Hepatocyte (in vitro differentiated cells): ENCODE data around the gene CUBN. TPM values are rescaled to one million over a fixed set of nuclear protein-coding genes. Genes with fewer than 3 reads are reported as not detected.

Experiments used
- DNase-seq: peaks from one replicate; pipeline ENCODE4 v3.0.0-alpha.2; 2016; ENCODE audit warnings: low spot score
- H2AFZ ChIP-seq: fragments of 200-600 bp; sonication (generic); 2 replicates; pipeline ENCODE4 v1.6.0; 2016; ENCODE audit warnings: antibody characterized with exemption, mild to moderate bottlenecking
- H3K27ac ChIP-seq: fragments of 200-600 bp; sonication (generic); 2 replicates; pipeline ENCODE4 v1.5.1; 2016; ENCODE audit warnings: mild to moderate bottlenecking
- H3K27me3 ChIP-seq: fragments of 200-600 bp; sonication (generic); 2 replicates; pipeline ENCODE4 v1.6.1; 2016
- H3K36me3 ChIP-seq: fragments of 200-600 bp; sonication (generic); replicated peaks from 2 replicates; pipeline ENCODE4 v1.5.1; 2016; ENCODE audit warnings: low read depth; ENCODE audit not compliant: insufficient read depth
- H3K4me1 ChIP-seq: fragments of 200-600 bp; sonication (generic); 2 replicates; pipeline ENCODE4 v1.5.1; 2016; ENCODE audit warnings: mild to moderate bottlenecking, moderate library complexity; ENCODE audit not compliant: insufficient read depth
- H3K4me2 ChIP-seq: fragments of 200-600 bp; sonication (generic); 2 replicates; pipeline ENCODE4 v1.6.0; 2016
- H3K4me3 ChIP-seq: fragments of 200-600 bp; sonication (generic); 2 replicates; pipeline ENCODE4 v1.5.1; 2016; ENCODE audit warnings: mild to moderate bottlenecking
- H3K79me2 ChIP-seq: fragments of 200-600 bp; sonication (generic); 2 replicates; pipeline ENCODE4 v1.6.0; 2017; ENCODE audit warnings: mild to moderate bottlenecking
- H3K9me2 ChIP-seq: fragments of 200-600 bp; sonication (generic); replicated peaks from 2 replicates; pipeline ENCODE4 v1.6.0; 2017; ENCODE audit warnings: mild to moderate bottlenecking; ENCODE audit not compliant: insufficient read depth
- H3K9me3 ChIP-seq: fragments of 200-600 bp; sonication (generic); 2 replicates; pipeline ENCODE4 v1.5.1; 2016; ENCODE audit warnings: low read depth, mild to moderate bottlenecking
- H4K20me1 ChIP-seq: fragments of 200-600 bp; sonication (generic); 2 replicates; pipeline ENCODE4 v1.6.0; 2016; ENCODE audit warnings: mild to moderate bottlenecking; ENCODE audit not compliant: insufficient read depth, poor library complexity, severe bottlenecking
- EZH2 ChIP-seq: fragments of 200-600 bp; sonication (generic); IDR thresholded peaks from 2 replicates; pipeline ENCODE4 v1.6.1; 2016; ENCODE audit warnings: antibody characterized with exemption, mild to moderate bottlenecking, borderline replicate concordance
- EZH2phosphoT487 ChIP-seq: fragments of 200-600 bp; sonication (generic); IDR thresholded peaks from one replicate; pipeline ENCODE4 v1.6.1; 2018; ENCODE audit warnings: antibody characterized with exemption, mild to moderate bottlenecking, low read depth, moderate library complexity; ENCODE audit not compliant: unreplicated experiment, severe bottlenecking
- WGBS: methylation state at CpG from one replicate; pipeline ENCODE4 v1.1.6; 2016; ENCODE audit warnings: low lambda C conversion rate; ENCODE audit errors: missing lambda C conversion rate; 5-methylcytosine and 5-hydroxymethylcytosine counted together
- polyA plus RNA-seq: library from polyadenylated mRNA; unstranded; fragments of >200 nt; fragmentation: Nextera tagmentation; extraction: Ambion mirVana; gene quantifications from 2 replicates; pipeline ENCODE4 v1.2.1, GENCODE V29; 2016
- total RNA-seq: library from RNA; depleted of rRNA; stranded (reverse); fragments of >200 nt; gene quantifications from 2 replicates; pipeline ENCODE4 v1.2.3, GENCODE V29; 2014
- TF ChIP-seq, protein P1 (sequence below): fragments of 200-600 bp; sonication (generic); IDR thresholded peaks from 2 replicates; pipeline ENCODE4 v1.5.1; 2016; ENCODE audit warnings: antibody characterized with exemption, mild to moderate bottlenecking; ENCODE audit not compliant: poor library complexity

The CUBN gene
- total and polyA plus RNA-seq, 2 experiments from 2014 or later = 2.0 to 10.6 TPM

DNA sequence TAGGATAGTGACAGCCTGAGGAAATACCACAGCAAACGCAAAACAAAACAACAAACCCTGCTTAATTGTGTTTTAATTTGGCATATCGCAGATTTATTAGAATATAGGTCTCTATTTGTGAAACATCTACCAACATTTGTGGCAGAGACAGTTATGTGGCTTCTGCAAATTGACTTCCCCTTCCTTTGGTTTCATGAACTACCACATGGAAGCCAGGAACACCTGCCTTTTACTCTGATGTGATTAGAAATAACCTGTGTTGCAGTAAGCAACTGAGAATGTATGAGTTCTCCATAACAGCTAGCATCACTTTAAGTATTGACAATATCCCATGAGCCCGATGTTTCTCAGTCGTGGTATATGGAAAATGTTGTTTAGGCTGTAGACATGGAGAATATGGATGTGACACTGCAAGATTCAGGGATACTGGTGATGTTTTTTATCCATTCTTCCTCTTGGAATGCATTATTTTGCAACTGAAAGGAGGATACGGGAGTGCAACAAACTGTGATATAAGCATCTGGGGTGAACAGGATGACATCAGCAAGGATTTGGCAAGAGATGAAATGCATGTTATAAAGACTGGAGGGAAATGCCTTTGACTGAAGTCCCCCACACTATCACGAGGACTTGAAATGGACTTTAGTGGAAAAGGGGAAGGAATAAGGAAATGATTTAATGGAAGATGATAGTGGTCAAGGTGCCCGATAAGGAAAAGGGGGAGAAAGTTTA is 95.9 kb downstream of the CUBN start:
- H3K4me2 ChIP-seq = no peak overlapping the region
- DNase-seq = no peak
- H3K4me3 ChIP-seq = no peak overlapping the region
- H3K9me2 ChIP-seq = no peaks in the 10 kb centered on the region
- no peaks in the 10 kb centered on the region for H3K79me2 ChIP-seq
- no peaks in the 10 kb centered on the region for H3K9me3 ChIP-seq
- no peak overlapping the region for H3K27ac ChIP-seq
- no peaks in the 10 kb centered on the region for H3K27me3 ChIP-seq
- H4K20me1 ChIP-seq = no peaks in the 10 kb centered on the region
- 79% methylated on average over 7 of the region's 7 CpGs for WGBS
- no peak overlapping the region for H2AFZ ChIP-seq
- H3K4me1 ChIP-seq = no peaks in the 10 kb centered on the region
- no peaks in the 10 kb centered on the region for H3K36me3 ChIP-seq
- TF ChIP-seq EZH2 = no peak
- TF ChIP-seq, protein P1, sequence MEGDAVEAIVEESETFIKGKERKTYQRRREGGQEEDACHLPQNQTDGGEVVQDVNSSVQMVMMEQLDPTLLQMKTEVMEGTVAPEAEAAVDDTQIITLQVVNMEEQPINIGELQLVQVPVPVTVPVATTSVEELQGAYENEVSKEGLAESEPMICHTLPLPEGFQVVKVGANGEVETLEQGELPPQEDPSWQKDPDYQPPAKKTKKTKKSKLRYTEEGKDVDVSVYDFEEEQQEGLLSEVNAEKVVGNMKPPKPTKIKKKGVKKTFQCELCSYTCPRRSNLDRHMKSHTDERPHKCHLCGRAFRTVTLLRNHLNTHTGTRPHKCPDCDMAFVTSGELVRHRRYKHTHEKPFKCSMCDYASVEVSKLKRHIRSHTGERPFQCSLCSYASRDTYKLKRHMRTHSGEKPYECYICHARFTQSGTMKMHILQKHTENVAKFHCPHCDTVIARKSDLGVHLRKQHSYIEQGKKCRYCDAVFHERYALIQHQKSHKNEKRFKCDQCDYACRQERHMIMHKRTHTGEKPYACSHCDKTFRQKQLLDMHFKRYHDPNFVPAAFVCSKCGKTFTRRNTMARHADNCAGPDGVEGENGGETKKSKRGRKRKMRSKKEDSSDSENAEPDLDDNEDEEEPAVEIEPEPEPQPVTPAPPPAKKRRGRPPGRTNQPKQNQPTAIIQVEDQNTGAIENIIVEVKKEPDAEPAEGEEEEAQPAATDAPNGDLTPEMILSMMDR = no peak
- TF ChIP-seq EZH2phosphoT487 = no peak

DNA sequence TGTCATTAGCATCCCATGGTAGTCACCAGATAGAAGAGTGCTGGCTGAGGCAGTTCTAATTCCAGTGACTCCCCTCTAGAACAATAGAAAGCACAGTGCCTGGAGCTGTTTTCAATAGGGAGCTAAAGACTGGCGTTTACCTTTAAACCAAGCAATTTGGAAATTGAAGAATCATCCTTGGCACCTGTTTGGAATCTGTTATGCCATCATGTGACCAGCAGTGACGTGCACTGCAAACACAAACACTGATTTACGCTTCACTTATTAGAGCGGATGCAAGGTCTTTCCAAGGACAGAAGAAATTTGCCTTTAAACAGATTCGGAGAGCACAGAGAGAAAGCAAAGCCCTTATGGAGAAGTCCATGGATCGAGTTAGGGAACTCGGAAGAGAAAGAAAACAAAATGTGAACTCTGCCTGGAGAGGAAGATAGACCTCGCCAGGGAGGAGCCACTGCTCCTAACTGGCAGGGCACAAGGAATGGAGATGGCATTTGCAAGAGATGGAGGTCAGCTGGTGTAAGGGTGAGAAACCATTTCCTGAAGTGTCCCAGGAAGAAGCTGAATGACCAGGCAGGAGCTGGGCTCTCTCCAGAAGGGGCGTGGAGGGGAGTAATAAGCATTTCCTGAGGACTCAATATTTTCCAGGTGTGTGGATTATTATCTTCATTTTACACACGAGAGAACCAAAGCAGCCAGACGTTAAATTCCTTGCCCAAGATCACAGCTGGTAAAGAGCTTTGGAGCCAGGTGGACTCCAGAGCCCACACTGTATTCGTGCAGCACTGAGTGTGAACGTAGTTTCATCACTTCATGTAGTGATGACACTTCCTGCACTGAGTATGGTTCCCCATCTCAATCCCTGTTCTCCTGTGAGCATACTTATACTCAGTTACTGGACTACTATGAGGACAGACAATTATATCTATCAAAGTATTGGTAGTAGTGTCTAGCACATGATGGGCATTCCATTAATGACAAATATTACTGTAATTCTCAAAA is 97.7 kb downstream of the CUBN start:
- H3K36me3 ChIP-seq = no peaks in the 10 kb centered on the region
- H3K4me2 ChIP-seq = no peak overlapping the region
- no peaks in the 10 kb centered on the region for H3K9me3 ChIP-seq
- no peaks in the 10 kb centered on the region for H3K4me1 ChIP-seq
- no peaks in the 10 kb centered on the region for H3K9me2 ChIP-seq
- 86% methylated on average over 13 of the region's 13 CpGs for WGBS
- no peaks in the 10 kb centered on the region for H3K27me3 ChIP-seq
- H4K20me1 ChIP-seq = no peaks in the 10 kb centered on the region
- H3K27ac ChIP-seq = no peak overlapping the region
- H2AFZ ChIP-seq = no peak overlapping the region
- no peaks in the 10 kb centered on the region for H3K79me2 ChIP-seq
- TF ChIP-seq EZH2 (no peak), EZH2phosphoT487 (no peak)
- TF ChIP-seq, protein P1 = no peak
- H3K4me3 ChIP-seq = no peak overlapping the region
- DNase-seq = no peak

DNA sequence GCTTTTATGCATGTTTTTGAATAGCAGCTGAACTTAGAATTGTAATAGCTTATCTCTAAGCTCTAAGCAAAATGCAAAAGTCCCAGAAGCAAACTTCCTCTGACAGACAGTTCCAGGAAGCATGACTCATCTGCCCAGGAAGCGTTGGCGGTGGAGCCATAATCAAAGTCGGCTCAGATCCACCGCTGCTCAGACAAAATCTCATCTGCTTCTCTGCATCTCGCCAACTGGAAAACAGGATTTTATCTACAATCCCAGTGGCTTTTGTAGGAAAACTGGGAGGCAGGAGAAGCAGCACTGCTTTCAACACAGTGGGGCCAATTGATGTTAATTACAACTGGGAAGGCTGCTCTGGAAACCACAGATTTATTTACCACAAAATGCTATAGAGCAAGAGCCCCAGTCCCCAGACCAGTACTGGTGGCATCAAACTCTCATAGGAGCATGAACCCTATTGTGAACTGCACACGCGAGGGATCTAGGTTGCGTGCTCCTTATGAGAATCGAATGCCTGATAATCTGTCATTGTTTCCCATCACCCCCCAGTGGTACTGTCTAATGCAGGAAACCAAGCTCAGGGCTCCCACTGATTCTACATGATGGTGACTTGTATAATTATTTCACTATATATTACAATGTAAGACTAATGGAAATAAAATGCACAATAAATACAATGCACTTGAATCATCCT is 99.9 kb downstream of the CUBN start:
- WGBS = 53% methylated on average over 9 of the region's 9 CpGs
- Histone ChIP-seq H3K27ac (peak overlapping the region; percentile 28), H2AFZ (no peak overlapping the region), H4K20me1 (no peaks in the 10 kb centered on the region), H3K9me2 (no peaks in the 10 kb centered on the region), H3K9me3 (no peaks in the 10 kb centered on the region), H3K4me2 (peak overlapping the region; percentile 45), H3K79me2 (no peaks in the 10 kb centered on the region), H3K27me3 (no peaks in the 10 kb centered on the region), H3K4me1 (no peaks in the 10 kb centered on the region), H3K4me3 (no peak overlapping the region), H3K36me3 (no peaks in the 10 kb centered on the region)
- DNase-seq = peak; percentile 70
- TF ChIP-seq, protein P1 = no peak
- TF ChIP-seq EZH2phosphoT487 (no peak), EZH2 (no peak)
